ENCODE results near the gene PDE7B.

PDE7B gene

GRCh38 chr6:135994857-135995544 lies 143.5 kb downstream of the PDE7B start:
- DNase-seq (ENCODE audit: low read depth) = no peak
- no peak for TF ChIP-seq CTCF (IDR thresholded peaks at IDR 0.05; ENCODE audit: control insufficient read depth, extremely low read depth, insufficient read depth)
- no peak overlapping the region for H3K4me3 ChIP-seq (ENCODE audit: low read depth, low read length)

- no peak for DNase-seq (ENCODE audit: low read depth)
- no peak overlapping the region for H3K4me3 ChIP-seq (ENCODE audit: low read depth, low read length)
- no peak for TF ChIP-seq CTCF (IDR thresholded peaks at IDR 0.05; ENCODE audit: control insufficient read depth, extremely low read depth, insufficient read depth)
Measured at GRCh38 chr6:135995545-135995898, 144.0 kb downstream of the PDE7B start.

- H3K4me3 ChIP-seq (ENCODE audit: low read depth, low read length) = no peak overlapping the region
- no peak for TF ChIP-seq CTCF (IDR thresholded peaks at IDR 0.05; ENCODE audit: control insufficient read depth, extremely low read depth, insufficient read depth)
- no peak for DNase-seq (ENCODE audit: low read depth)
Measured at GRCh38 chr6:135996668-135997067, 145.2 kb downstream of the PDE7B start.

- no peak for DNase-seq (ENCODE audit: low read depth)
Measured at GRCh38 chr6:135999393-135999792, 147.9 kb downstream of the PDE7B start.

GRCh38 chr6:136007345-136007744 lies 155.8 kb downstream of the PDE7B start:
- DNase-seq (ENCODE audit: low read depth) = no peak
- H3K4me3 ChIP-seq (ENCODE audit: low read depth, low read length) = no peak overlapping the region
- no peak for TF ChIP-seq CTCF (IDR thresholded peaks at IDR 0.05; ENCODE audit: control insufficient read depth, extremely low read depth, insufficient read depth)

More at GRCh38 chr6:135999393-135999792, 147.9 kb downstream of the PDE7B start:
- no peak overlapping the region for H3K4me3 ChIP-seq (ENCODE audit: low read depth, low read length)
- TF ChIP-seq CTCF (IDR thresholded peaks at IDR 0.05; ENCODE audit: control insufficient read depth, extremely low read depth, insufficient read depth) = no peak

- no peak overlapping the region for H3K4me3 ChIP-seq (ENCODE audit: low read depth, low read length)
- no peak for TF ChIP-seq CTCF (IDR thresholded peaks at IDR 0.05; ENCODE audit: control insufficient read depth, extremely low read depth, insufficient read depth)
Measured at GRCh38 chr6:136011475-136011874, 160.0 kb downstream of the PDE7B start.

More at GRCh38 chr6:136011475-136011874, 160.0 kb downstream of the PDE7B start:
- no peak for DNase-seq (ENCODE audit: low read depth)
